Cerebellar cortex (tissue), 1 donor: ENCODE measurements around the gene PPP6R2.
A peak's percentile ranks its signal among the peaks of the same experiment; 100 is the strongest.

Experiments used
- DNase-seq: peaks from one replicate; pipeline ENCODE4 v3.0.0-alpha.2; 2015; ENCODE audit warnings: low spot score

PPP6R2 gene, protein sequence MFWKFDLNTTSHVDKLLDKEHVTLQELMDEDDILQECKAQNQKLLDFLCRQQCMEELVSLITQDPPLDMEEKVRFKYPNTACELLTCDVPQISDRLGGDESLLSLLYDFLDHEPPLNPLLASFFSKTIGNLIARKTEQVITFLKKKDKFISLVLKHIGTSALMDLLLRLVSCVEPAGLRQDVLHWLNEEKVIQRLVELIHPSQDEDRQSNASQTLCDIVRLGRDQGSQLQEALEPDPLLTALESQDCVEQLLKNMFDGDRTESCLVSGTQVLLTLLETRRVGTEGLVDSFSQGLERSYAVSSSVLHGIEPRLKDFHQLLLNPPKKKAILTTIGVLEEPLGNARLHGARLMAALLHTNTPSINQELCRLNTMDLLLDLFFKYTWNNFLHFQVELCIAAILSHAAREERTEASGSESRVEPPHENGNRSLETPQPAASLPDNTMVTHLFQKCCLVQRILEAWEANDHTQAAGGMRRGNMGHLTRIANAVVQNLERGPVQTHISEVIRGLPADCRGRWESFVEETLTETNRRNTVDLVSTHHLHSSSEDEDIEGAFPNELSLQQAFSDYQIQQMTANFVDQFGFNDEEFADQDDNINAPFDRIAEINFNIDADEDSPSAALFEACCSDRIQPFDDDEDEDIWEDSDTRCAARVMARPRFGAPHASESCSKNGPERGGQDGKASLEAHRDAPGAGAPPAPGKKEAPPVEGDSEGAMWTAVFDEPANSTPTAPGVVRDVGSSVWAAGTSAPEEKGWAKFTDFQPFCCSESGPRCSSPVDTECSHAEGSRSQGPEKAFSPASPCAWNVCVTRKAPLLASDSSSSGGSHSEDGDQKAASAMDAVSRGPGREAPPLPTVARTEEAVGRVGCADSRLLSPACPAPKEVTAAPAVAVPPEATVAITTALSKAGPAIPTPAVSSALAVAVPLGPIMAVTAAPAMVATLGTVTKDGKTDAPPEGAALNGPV

DNA sequence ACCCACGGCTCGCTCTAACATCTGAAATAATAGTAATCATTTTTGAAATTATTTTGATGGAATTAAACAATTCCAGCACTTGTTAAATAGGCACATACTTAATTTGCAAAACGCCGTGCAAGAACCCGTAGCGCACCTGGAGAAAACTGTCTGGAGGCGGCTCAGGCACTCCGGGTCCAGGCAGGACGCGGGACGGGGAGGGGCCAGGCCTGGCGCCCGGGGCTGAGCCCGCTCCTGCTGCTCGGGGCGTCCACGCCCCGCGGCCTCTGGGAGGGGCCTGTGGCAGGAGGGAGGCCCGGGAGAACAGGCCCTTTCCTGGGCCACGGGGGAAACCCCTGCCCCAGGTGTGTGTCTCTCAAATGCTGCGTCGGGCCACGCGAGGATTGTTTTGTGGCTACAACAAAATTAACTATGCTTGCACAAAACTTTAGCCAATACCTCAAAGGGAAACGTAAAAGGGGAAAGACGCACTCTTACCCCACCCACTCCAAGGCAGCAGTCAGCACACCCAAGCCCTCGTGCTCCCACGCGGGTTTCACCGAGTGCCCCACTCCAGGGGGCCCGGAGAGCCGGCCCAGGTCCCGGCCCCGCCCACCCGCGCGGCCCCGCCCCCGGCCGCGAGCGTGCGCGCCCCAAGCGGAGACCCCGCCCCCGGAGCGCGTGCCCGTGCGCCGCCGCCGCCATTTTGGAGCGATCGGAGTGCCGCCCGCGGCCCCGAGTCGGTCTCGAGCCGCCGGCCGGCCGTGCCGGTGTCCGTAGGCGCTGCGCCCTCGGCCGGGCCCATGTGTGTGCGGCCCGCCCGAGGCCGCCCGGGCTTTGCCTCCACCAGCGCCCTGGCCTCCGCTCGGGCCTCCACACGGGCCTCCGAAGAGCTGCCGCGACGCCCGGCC lies at the start of gene PPP6R2:
PPP6R2 (plus strand) TSS at position 677 of the 890 bp plus-strand sequence. CDS start 50,582 bp downstream, outside the sequence.
- peak; percentile 71 for DNase-seq

DNA sequence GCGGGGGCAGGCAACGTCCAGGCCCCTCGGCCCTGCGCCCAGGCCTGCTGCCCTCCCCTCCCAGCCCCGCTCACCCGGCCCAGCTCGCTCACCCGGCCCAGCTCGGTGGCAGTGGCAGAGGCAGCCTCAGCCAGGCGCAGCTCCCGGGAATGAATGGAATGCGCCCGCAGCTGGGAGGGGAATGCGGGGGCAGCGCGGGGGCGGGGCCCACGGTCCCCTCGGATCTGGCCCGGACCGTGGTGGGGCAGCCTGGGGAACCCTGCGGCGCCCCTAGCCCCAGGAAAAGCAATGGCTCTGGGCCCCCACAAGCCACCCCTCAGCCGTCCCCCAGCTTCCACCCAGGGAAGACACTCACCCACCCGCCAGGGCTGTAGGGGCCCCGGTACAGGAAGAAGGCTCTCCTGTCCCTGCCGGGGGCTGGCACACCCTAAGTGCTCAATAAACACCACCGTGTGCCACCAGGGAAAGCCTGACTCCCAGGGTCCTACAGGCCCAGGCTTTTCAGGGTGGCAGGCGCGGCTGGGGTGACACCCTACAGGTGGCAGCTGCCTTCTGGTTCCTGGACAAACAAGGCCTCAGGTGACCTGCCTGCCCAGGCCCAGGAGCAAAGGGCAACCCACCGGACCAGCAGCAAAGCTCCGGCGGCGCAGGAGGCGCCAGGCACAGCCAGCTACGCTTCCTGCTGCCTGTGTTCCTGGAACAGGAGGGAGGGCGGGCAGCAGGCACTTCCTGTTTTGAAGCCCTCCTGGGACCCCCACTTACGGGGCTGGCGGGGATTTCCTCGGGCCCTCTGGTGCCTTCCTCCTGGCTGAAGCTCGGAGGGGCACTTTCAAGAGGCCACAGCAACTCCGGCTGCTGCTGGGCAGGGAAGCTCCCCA lies 49.4 kb upstream of the PPP6R2 start:
- DNase-seq: no peak

DNA sequence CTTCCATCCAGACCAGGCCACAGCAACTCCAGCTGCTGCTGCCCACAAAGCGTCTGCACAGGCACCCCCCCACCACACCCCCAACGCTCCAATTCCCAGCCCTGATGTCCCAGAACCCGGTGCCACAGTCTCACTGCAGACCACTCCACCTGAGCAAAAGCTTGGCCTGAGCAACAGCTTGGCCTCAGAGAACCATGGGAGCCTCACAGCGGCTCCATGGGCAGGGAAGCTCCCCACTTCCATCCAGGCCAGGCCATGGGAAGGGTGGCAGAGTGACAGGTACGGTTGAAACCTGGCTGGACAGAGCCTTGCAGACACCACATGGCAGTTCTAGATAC lies 48.8 kb upstream of the PPP6R2 start:
- DNase-seq: no peak

DNA sequence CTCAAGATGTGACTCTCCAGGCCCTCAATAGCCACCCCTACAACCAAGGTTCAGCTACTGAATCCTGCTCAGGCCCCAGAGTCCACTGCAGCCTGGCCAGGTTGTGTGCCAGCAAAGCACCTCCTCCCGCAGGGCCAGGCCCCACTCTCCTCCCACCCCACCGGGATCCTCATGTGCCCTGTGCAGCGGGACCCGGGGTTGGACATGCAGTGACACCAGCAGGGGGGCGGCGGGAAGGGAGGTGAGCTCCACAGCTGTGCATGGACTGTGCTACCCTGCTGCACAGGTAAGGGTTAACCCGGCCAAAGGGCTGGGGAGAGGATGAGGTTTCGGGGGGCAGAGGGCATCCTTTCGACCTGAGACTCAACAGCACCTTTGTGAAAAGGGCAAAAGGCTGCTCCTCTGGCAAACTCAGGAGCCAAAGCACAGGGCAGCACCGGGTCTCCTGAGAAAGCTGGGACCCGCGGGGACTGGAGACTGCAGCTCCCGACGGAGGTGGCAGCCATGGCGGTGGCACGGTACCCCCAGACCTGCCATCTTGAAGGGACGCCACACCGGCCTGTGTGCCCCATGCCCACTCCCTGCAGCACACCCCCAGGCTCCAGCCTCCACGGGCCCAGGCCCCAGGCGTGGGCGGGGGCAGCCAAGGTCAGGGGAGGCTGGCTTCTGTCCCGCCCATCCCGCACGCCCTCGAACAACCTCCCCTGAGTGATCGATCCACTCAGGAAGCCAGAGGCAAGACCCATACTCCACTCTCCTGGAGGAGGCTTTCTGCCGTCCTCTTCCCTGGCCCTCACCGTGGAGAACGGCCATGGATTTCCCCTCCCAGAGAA lies 46.3 kb upstream of the PPP6R2 start:
- no peak for DNase-seq

DNA sequence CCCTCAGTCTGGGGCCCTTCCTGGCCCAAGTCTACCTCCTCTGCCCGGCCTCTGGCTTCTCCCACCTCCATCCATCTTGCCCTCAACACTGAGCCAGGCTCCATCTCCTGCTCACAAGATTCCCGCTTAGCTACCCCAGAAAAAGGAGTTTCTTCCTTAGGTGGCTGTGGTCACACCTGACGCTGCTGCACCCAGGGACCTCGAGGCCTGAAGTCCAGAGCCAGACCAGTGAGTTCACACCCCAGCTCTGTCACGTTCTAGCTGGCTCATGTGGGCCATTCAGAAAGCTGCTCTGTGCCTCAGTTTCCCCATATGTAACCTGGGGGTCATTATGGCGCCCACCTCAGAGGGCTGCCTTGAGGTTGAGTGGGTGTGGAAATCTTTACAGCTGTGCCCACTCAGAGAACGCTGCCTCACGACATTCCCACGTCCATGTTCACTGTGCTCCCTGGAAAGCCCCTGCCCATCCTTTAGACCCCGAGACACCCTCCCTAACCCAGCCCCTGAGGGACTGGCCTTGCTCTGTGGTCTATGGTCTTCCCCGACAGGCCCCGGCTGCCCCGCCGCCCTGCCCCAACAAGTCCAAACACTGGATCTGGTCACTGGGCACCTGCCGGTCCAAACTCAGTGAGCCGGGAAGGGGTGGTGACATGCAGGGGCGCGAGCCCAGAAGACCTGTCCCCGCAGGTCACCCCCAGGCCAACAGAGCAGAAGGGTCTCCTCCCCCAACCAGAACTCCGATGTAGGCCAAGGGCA lies 45.4 kb upstream of the PPP6R2 start:
- no peak for DNase-seq

DNA sequence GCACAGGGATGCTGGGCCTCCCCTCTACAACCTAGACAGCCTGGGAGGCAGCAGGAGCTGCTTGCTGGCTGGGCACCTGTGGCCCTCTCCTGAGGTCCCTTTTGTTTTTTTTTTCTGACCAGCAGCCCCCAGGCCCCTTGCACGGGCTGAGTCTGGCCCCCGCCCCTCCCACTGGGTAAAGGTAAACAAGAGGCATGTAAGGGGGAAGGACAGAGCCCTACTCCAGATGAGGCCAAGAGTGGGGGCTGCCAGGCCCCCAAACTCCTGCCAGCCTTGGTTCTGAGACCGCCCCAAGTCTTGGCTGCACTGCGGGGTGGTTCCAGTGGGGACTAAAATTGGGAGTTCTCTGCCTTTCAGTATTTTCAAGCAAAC lies 44.9 kb upstream of the PPP6R2 start:
- DNase-seq: no peak

DNA sequence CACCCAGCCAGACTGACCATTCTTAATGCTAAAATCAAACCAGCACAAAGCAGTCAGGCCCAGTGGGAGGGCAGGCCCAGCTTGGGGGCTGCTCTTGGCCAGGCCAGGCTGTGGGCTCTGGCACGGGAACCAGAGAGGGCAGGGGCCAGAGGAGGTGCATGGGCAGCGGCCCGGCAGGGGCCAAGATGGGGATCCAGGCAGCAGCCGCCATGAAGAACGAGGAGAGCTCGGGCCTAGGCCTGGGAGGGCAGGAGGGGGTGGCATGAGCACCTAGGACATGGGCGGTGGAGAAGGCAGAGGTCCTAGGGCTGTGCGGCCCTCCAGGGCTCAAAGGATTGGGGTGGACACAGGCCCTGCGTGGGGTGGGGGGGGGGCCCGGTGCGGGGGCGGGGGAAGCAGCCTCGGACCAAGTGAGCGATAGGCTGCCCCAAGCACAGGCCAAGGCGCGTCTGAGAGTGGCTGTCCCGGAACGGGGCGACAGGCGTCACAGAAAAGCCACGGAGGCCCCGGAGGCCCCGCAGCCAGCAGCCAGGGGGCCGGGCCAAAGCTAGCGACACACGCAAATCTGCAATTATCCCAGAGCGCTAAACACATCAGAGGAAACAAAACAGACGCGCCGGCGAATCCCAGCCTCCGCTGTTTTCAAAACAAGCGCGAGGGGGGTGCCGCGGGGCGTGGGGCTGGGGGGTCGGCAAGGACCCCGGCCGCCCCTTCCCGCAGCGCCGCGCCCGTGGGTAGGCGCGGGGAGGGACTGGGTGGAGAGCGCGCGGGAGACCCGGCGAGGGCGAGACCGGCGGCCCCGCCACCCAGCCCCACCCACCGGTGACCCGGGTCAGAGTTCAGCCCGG lies 44.0 kb upstream of the PPP6R2 start:
- DNase-seq: no peak

DNA sequence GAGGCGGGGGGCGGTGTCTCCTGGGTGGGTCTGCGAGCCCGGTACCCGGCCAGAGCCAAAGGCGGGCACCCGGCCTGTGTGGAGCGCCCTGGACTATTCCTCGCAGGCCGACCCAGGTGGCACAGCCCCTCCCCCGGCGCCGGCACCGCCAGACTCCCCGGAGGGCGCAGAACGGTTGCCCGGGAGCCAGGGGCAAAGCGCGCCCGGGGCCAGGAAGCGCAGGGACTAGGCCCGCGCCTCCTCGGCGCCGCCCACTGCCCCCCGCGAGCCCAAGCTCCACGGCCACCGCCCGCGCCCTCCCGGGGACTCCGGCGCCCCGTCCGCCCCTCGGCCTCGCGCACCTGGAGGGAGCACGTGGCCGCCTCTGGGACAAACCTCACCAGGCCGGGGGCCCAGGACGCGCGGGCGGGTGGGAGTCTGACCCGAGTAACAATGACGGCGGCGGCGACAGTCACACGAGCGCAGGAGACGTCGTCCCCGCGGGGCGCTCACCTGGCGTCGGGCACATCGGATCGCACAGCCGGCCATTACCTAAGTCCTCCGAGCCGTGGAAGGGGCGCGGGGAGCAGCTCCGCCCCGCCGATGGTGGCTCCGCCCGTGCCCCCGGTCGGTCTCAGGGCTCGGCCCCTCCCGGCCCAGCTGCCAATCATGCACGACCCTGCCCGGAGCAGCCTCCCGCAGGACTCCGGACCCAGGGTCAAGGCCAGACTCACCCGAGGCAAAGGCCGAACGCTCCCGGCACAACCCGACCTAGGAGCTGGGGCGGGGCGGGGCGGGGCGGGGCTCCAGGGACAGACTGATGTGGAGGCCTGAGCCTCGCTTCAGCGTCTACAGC lies 43.1 kb upstream of the PPP6R2 start:
- no peak for DNase-seq

DNA sequence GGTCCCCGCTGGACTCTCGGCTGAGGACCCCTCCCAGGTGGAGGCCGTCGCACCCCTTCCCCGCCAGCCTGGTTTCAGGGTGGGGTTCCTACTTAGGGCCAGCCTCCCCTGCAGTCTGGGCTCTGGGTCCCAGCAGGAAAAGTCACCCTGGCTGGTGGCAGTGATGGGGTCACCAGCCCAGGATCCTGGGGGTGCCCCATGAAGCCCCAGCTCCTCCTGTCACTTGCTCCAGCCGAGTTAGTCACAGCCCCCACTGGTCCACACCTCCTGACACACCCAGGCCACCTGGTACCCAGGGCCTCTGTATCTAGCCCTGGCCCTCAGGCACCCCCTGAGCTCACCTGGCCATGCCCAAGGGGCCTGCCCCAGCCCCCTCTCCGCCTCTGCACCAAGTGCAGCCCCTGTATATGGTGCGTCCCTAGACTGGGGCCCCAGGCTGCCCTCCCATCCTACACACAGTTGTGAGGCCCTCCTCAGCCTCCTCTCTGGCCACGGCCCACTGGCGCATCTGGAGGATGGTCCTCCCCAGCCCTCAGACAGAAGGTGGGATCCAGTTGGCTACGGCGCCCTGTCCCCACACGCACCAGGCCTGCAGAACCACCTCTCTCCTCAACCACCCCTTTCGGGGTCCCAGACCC lies 42.4 kb upstream of the PPP6R2 start:
- no peak for DNase-seq

DNA sequence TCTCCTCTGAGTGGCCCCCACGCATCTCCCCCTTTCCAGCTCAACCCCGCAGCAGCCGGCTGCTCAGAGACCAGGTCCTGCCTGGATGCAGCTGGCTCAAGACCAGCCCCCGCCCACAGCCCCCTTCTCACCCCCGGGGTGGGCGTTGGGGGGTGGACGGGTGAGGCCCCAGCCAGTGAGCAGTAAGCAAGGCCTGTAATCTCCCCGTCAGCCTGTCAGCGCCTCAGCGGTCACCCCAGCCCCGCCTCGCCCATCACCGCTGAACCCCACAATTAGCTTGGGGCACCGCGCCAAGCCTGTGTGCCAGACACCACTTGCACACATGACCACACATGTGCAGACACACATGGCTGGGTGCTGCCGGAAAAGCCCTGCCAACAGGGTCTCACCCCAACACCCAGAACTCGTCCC lies 41.5 kb upstream of the PPP6R2 start:
- DNase-seq: peak; percentile 10

DNA sequence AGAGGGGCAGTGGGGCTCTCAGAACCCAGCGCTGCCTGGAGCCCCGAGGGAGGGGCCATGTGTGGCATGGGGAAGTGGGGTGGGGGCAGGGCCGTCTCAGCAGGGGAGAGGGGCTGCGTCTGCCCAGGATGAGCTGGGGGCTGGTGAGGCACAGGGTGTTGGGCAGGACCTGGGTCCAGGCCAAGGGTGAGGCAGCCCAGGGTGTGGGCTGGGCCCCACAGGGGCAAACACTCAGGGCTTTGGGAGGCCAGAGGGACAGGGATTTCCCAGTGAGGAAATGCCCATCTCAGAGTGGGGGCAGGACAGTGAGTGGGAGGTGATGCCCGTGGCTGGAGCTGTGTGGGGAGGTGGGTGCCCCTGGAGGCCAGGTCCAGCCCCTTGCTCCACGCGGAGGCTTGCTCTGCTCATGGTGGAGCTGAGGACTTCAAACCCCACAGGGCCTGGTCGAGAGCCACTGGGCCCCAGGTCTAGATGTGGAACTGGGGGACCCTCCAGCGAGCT lies 41.0 kb upstream of the PPP6R2 start:
- DNase-seq: peak; percentile 7

DNA sequence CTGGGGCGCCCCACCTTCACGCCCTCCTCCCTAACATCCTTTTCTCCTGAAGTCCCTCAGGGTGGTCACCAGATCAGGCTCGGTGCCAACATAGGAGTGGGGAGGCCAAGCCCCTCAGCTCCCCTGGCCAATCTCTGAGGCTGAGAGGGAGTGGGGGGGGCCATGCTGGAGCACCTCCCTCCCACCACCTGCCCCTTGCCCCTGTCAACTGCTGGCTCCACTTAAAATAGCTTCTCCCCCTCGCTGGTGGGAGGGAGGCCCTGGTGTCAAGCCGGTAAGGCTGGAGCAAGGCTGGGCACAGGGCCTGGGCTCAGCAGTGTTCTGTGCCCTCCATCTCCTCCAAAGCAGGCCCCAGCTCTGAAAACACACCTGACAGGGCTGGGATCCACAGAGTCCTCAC lies 40.6 kb upstream of the PPP6R2 start:
- peak; percentile 64 for DNase-seq

DNA sequence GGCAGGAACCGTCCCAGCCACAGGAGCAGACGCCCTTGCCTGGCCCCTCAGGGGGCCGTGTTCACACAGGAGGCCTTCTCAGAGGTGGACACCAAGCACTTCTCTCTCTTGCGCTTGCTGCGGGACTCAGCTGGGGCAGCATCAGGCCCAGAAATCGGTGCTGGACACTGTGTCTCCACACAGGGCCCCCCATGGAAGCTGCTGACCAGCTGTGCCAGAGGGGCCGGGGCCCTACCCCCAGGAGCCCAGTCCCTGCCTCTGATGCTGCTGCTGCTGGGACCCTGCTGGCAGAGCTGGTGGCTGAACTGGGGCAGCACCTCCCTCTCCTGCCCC lies 39.6 kb upstream of the PPP6R2 start:
- DNase-seq: no peak

DNA sequence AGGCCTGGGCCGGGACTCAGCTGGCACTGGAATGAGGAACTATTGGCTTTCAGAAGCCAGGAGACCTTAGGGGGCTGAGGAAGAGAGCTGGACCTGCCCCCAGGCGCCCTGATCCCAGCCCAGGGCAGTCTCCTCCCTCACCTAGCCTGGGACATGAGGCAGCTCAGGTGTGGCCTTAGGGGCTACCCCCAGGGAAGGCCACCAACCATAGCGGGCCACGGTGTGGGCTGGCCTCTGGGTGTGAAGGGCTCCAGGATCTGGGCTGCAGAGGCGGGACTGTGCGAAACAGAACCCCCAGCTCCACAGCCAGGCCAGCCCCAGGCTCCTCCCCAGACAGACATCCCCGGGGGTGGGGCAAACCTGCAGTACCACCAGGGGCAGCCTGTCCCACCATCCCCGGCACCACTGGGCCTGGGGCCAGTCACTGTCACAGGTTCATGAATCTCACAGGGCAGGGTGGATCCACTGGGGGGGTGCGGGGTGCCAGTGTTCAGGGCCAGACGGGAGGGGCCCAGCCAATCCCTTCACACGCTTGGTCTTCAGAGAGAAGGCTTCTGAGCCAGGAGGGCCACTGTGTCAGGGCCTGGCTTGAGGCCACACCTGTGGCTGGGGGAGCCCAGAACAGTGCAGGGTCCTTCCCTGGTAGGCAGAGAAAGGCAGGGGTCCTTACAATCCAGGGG lies 39.1 kb upstream of the PPP6R2 start:
- DNase-seq: peak; percentile 61

DNA sequence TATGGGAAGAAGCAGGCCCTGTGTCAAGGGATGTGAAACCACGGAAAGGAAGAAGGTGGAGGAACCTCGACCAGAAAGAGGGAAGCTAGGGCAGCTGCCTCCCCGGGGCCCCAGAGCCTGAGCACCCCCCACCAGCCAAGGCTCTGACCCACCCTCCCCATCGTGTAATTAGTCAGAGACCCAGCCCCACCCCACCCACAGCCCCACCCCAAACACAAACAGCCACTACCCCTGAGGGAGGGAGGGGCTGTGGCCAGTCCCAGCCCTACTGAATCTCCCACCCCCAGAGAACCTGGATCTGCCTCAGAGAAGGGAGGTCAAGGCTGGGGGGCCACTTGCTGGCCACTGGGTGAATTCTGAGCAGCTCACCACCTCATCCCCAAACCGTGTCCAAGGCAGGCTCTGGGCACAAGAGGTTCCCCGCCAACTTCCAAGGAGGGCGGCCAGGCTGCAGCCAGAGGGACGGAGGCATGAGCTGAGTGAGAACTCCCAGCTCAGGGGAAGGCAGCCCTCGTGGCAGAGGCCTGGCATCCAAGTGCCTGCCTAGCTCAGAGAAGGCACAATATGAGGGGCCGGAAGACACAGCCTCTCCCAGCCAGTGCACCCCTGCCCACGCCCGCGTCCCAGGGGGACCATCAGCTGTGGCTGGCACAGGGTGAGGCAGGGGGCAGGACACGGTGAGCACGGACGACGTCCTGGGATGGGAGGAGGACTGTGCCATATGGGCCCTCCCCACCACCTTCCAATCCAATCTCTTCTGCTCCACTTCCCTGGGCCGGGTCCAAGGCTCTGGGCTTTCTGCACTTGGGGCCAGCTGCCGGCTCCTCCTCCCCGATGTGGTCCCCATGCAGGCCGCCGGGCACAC lies 38.4 kb upstream of the PPP6R2 start:
- DNase-seq: peak; percentile 93
